GM18867 (cell line): Measurements from ENCODE around the gene SPAG6.

Experiments used
- ATAC-seq: cut with Tn5 transposase; IDR thresholded peaks from one replicate; pipeline ENCODE4 v1.9.1; 2021; ENCODE audit warnings: mild to moderate bottlenecking, moderate library complexity; ENCODE audit not compliant: unreplicated experiment

SPAG6 gene

GRCh38 chr10:22458272-22459038 is 113.2 kb downstream of the SPAG6 start:
- ATAC-seq: no peak

GRCh38 chr10:22459496-22459895 is 114.2 kb downstream of the SPAG6 start:
- ATAC-seq: no peak

- ATAC-seq: no peak
Observed at GRCh38 chr10:22460101-22460500, 114.8 kb downstream of the SPAG6 start.

GRCh38 chr10:22460531-22461403 is 115.5 kb downstream of the SPAG6 start:
- no peak for ATAC-seq

GRCh38 chr10:22461891-22462290 is 116.6 kb downstream of the SPAG6 start:
- no peak for ATAC-seq

- no peak for ATAC-seq
Observed at GRCh38 chr10:22463255-22463654, 118.0 kb downstream of the SPAG6 start.

- no peak for ATAC-seq
Observed at GRCh38 chr10:22464966-22465629, 119.8 kb downstream of the SPAG6 start.

- ATAC-seq: no peak
Observed at GRCh38 chr10:22466763-22467334, 121.6 kb downstream of the SPAG6 start.
